A549 (cell line): ENCODE data around the gene C5orf63.

ENCODE experiments used
- BHLHE40 ChIP-seq: IDR thresholded peaks from 2 replicates; pipeline ENCODE4 v1.6.1; 2012; ENCODE audit warnings: low read depth, low read length, inconsistent platforms
- CEBPB ChIP-seq, 2 experiments: fragments of >200 bp in 1 of 2; sonication (Bioruptor Twin) in 1 of 2; formaldehyde crosslinking in 1 of 2; IDR thresholded peaks; 2 replicates each; pipeline ENCODE4 v1.6.1; 2012 to 2016
- EP300 ChIP-seq, 2 experiments: fragments of >200 bp; sonication (Bioruptor Twin); formaldehyde crosslinking; IDR thresholded peaks; 2 replicates in 1 of 2; 3 replicates in 1 of 2; pipeline ENCODE4 v1.6.1; 2016 to 2017
- JUN ChIP-seq, 2 experiments: fragments of >200 bp; sonication (Bioruptor Twin); formaldehyde crosslinking; IDR thresholded peaks; 2 replicates in 1 of 2; 3 replicates in 1 of 2; pipeline ENCODE4 v1.6.1; 2016 to 2017
- MAZ ChIP-seq: fragments of 150-350 bp; IDR thresholded peaks from 2 replicates; pipeline ENCODE4 v1.6.1; 2014; ENCODE audit warnings: antibody characterized with exemption, low read depth, low read length, borderline replicate concordance
- POLR2A ChIP-seq: IDR thresholded peaks from 2 replicates; pipeline ENCODE4 v1.6.1; 2012; ENCODE audit warnings: mild to moderate bottlenecking, low read length
- POLR2AphosphoS2 ChIP-seq: conservative IDR thresholded peaks from 2 replicates; pipeline ENCODE4 v1.6.1; 2012; ENCODE audit warnings: low read length, improper control_type of control experiment, inconsistent platforms
- RAD21 ChIP-seq, 2 experiments: fragments of >200 bp in 1 of 2; sonication (Bioruptor Twin) in 1 of 2; formaldehyde crosslinking in 1 of 2; IDR thresholded peaks in 1 of 2; conservative IDR thresholded peaks in 1 of 2; 2 replicates in 1 of 2; 3 replicates in 1 of 2; pipeline ENCODE4 v1.6.1; 2012 to 2018; ENCODE audit warnings: inconsistent platforms in 1 of 2
- TF ChIP-seq, protein P1 (sequence below): fragments of >200 bp; sonication (Bioruptor Twin); formaldehyde crosslinking; IDR thresholded peaks from 3 replicates; pipeline ENCODE4 v1.5.1; 2016
- TF ChIP-seq, protein P2 (sequence below): IDR thresholded peaks from 2 replicates; pipeline ENCODE4 v1.6.1; 2012
- TF ChIP-seq, protein P3 (sequence below): fragments of 200-600 bp; sonication (generic); IDR thresholded peaks from 2 replicates; pipeline ENCODE4 v1.6.1; 2016; ENCODE audit warnings: antibody characterized with exemption, mild to moderate bottlenecking, moderate library complexity

DNA sequence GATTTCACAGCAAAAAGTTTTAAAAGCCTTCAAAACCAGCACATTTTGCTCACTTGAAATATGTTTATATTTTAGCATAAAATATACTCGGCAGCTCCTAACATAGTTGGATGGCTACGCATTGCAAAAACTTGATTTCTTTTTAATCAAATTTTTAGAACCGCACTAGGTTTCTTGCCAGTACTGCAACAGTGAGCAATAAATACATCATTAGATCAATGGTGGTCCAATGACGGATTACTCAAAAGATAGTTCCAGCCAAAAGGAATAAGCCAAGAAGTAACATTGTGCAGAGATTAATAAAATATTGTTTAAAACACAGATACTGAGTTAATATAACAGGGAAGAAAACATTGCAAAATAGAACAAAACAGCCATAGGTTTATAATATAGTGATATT lies 48.5 kb downstream of the C5orf63 start:
- TF ChIP-seq, protein P1, sequence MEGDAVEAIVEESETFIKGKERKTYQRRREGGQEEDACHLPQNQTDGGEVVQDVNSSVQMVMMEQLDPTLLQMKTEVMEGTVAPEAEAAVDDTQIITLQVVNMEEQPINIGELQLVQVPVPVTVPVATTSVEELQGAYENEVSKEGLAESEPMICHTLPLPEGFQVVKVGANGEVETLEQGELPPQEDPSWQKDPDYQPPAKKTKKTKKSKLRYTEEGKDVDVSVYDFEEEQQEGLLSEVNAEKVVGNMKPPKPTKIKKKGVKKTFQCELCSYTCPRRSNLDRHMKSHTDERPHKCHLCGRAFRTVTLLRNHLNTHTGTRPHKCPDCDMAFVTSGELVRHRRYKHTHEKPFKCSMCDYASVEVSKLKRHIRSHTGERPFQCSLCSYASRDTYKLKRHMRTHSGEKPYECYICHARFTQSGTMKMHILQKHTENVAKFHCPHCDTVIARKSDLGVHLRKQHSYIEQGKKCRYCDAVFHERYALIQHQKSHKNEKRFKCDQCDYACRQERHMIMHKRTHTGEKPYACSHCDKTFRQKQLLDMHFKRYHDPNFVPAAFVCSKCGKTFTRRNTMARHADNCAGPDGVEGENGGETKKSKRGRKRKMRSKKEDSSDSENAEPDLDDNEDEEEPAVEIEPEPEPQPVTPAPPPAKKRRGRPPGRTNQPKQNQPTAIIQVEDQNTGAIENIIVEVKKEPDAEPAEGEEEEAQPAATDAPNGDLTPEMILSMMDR: no peak
- TF ChIP-seq POLR2AphosphoS2: no peak
- TF ChIP-seq, protein P2, sequence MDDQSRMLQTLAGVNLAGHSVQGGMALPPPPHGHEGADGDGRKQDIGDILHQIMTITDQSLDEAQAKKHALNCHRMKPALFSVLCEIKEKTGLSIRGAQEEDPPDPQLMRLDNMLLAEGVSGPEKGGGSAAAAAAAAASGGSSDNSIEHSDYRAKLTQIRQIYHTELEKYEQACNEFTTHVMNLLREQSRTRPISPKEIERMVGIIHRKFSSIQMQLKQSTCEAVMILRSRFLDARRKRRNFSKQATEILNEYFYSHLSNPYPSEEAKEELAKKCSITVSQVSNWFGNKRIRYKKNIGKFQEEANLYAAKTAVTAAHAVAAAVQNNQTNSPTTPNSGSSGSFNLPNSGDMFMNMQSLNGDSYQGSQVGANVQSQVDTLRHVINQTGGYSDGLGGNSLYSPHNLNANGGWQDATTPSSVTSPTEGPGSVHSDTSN: no peak
- no peak for TF ChIP-seq POLR2A
- no peak for TF ChIP-seq CEBPB (IDR thresholded peaks at IDR 0.05)
- TF ChIP-seq, protein P3, sequence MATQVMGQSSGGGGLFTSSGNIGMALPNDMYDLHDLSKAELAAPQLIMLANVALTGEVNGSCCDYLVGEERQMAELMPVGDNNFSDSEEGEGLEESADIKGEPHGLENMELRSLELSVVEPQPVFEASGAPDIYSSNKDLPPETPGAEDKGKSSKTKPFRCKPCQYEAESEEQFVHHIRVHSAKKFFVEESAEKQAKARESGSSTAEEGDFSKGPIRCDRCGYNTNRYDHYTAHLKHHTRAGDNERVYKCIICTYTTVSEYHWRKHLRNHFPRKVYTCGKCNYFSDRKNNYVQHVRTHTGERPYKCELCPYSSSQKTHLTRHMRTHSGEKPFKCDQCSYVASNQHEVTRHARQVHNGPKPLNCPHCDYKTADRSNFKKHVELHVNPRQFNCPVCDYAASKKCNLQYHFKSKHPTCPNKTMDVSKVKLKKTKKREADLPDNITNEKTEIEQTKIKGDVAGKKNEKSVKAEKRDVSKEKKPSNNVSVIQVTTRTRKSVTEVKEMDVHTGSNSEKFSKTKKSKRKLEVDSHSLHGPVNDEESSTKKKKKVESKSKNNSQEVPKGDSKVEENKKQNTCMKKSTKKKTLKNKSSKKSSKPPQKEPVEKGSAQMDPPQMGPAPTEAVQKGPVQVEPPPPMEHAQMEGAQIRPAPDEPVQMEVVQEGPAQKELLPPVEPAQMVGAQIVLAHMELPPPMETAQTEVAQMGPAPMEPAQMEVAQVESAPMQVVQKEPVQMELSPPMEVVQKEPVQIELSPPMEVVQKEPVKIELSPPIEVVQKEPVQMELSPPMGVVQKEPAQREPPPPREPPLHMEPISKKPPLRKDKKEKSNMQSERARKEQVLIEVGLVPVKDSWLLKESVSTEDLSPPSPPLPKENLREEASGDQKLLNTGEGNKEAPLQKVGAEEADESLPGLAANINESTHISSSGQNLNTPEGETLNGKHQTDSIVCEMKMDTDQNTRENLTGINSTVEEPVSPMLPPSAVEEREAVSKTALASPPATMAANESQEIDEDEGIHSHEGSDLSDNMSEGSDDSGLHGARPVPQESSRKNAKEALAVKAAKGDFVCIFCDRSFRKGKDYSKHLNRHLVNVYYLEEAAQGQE: no peak
- no peak for TF ChIP-seq RAD21 (conservative IDR thresholded peaks at IDR 0.05 in 1 of 2, IDR thresholded peaks at IDR 0.05 in 1 of 2)
- TF ChIP-seq BHLHE40: no peak
- no peak for TF ChIP-seq MAZ
- no peak for TF ChIP-seq EP300 (IDR thresholded peaks at IDR 0.05)
- TF ChIP-seq JUN (IDR thresholded peaks at IDR 0.05): no peak
